HG03135 (cell line): ENCODE data around the gene GOSR1.
"Not testable (repeated sequence)": the region's sequence is repeated elsewhere in the genome, so short reads cannot be mapped to it uniquely, and the experiment has no call there.

ENCODE experiments used
- ATAC-seq: cut with Tn5 transposase; IDR thresholded peaks from one replicate; pipeline ENCODE4 v1.9.1; 2021; ENCODE audit warnings: mild to moderate bottlenecking, moderate library complexity; ENCODE audit not compliant: unreplicated experiment

GOSR1 gene

DNA sequence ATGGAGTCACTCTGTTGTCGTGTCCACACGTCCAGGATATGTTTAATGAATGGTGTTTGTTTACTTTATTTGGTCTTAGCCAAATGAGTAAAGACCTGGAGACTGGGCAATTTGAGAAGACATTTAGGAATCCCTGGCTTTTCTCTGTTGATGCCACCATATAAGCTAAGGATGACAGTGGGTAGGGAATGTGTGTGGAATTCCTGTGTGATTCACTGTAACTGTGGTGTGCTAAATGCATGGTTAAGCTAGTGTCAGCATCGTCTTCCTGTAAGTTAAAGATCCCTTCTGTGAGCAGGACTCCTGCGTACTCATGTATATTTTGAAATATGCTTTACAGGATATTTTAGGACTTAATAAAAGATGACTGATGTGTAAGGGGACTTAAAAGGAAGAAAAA lies 26.4 kb downstream of the GOSR1 start:
- no peak for ATAC-seq

DNA sequence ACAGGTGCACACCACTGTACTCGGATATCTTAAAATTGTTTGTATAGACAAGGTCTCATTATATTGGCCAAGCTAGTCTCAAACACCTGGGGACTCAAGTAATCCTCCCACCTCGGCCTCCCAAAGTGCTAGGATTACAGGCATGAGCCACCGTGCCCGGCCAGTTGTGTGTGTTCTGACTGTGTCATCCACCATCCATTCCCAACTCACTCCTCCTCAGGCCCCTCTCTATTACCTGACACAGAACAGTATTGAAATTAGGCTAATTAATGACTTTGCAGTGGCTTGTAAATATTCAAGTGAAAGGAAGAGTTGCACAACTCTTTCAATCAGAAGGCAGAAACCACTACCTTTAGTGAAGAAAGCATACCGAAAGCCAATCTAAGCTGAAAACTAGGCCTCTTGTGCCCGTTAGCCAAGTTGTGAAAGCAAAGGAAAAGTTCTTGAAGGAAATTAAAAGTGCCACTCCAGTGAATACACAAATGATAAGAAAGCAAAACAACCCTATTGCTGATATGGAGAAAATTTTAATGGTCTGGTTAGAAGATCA lies 28.7 kb downstream of the GOSR1 start:
- ATAC-seq: no peak

DNA sequence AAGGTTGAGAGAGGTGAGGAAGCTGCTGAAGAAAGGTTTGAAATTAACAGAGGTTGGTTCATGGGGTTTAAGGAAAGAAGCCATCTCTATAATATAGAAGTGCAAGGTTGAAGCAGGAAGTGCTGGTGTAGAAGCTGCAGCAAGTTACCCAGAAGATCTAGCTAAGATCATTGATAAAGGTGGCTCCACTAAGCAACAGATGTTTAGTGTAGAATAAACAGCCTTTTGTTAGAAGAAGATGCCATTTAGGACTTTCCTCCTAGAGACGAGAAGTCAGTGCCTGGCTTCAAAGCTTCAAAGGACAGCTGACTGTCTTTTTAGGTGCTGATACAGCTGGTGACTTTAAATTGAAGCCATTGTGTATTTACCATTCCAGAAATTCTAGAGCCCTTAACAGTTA lies 29.3 kb downstream of the GOSR1 start:
- no peak for ATAC-seq

DNA sequence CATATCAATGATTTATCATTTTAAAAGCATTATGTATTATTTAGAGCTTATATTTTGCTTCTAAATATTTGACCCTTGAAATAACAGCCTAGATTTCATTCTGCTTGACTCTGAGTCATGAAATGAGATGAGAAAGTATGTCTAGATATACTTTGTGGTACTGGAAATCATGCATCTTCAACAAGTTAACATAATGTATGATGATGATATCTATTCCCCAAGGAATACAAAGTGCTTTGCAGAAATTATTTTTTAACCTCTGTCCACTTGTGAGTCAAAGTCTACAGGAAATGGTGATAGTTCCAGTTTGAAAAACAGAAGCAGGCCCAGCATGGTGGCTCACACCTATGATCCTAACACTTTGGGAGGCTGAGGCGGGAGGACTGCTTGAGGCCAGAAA lies 36.1 kb downstream of the GOSR1 start:
- ATAC-seq: no peak

DNA sequence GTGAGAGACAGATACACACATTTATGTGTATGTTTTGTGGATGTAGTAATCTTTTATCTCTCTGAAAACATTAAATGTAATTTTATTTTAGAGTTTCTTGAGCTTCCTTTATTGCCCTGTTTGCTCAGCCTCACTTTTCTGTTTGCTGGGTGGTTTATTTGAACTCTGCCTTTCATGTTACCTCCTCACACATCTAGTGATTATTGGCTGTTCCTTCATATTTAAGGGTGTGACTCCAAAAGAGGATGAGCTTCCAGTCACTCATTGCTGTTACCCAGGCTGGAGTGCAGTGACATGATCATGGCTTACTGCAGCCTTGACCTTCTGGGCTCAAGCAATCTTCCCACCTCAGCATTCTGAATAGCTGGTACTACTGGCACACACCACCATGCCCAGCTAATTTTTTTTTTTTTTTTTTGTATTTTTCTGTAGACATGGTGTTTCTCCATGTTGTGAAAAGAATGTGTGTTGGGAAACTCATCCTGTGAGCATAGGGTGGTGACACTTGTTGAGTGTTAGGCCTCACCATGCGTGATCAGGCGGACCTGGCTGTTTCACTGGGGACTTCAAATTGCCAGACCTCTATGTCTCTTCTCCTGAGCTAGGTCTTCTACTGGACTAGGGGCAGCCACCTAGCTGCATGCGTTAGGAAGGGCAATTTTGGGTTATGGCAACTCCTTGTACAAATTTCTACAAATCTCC lies 37.8 kb downstream of the GOSR1 start:
- no peak for ATAC-seq

DNA sequence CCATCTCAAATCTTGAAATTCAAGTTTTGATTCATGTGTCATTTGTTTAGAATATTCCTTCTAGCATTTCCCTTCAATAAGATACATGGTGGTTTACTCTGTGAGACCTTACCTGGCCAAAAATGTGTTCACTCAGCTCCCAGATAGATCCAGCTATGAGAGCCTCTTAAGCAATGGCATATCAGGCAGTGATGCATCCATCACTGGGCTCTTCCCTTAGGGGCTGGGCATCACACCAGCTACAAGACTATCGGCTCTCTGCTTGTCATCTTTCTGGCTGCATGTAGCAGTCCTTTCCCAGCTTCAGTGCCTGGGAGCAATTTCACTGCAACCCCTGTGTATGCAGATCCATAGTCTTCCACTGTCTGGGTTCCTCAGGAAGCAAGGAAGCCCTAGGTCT lies 40.6 kb downstream of the GOSR1 start:
- ATAC-seq: no peak

DNA sequence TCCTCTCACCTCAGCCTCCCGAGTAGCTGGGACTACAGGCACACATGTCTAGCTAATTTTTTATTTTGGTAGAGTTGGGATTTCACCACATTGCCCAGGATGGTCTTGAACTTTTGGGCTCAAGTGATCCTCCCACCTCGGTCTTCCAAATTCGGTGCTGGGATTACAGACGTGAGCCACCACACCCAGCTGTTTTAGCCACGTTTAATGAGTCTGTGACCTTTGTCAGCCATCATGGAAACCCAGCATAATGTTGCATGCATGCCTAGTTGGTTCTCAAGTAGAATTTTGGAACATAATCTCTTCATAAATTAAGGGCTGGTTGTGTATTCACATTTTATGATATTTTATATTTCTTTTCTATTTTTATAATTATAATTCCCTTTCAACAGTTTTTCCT lies 42.0 kb downstream of the GOSR1 start:
- ATAC-seq: no peak

DNA sequence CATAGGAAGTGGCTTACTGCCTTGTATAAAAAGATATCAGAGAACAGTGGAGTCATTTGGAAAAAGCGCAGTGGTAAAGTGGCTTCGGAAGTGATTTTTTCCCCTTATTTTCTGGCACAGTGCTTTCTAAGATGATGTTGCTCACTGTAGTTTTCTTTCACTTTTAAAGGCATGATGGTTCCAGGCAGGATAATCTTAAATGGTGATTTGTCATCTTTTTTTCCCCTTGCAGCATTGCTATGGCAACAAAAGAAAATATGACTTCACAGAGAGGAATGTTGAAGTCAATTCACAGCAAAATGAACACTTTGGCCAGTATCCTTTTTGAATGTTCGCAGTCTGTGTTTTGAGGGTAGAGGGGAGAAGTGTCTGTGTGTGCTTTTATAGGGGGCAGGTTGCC lies 42.5 kb downstream of the GOSR1 start:
- no peak for ATAC-seq

DNA sequence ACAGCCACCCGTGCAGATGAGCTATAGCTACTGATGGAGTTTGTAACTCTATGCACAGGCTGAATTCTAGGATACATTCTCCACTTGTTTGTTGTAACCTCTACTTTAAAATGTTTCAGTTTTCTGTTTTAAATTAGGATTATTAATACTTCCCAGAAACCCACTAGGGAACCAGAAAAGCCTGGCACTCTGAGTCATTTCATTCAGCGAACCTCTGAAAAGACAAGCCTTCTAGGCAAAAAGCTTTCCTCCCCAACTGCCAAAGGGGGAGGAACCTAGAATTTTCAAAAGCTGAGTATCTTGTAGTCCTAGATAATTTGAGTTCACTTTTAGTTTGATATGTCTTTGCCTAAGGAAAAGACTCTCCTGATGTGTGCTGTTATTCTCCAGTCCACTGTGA lies 43.2 kb downstream of the GOSR1 start:
- ATAC-seq: no peak

DNA sequence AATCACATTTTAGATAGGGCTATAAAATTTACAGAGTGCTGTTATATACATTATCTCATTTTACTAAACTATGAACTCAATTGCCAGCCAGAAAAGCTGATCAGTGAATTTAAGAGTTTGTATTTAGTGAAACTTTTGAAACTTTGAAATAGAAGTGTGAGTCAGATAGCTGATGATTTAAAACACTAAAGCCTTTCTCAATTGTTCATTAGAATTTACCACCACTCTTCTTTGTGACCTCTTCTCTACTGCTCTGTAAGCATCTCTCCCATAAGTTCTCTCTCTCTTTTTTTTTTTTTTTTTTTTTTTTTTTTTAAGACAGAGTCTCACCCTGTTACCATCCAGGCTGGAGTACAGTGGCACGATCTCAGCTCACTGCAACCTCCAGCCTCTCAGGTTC lies 43.7 kb downstream of the GOSR1 start:
- no peak for ATAC-seq

DNA sequence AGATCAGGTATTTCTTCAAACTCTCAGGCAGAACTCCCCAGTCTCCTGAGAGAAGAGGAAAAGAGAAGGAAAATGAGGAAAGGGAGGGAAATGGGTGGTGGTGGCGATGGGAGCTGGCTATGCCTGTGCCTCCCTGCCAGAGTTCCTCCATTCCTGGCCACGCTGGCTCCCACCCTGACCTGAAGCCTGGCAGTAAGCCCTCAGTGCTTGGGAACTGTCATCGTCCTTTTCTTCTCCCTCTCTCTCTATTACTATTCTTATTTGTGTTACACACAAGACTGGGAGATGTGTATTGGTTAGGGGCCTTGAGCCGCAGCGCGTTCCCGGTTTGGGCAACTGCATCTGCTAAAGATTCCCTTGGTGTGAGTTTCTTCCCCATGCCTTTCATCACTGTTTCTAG lies 44.6 kb downstream of the GOSR1 start:
- ATAC-seq: no peak

DNA sequence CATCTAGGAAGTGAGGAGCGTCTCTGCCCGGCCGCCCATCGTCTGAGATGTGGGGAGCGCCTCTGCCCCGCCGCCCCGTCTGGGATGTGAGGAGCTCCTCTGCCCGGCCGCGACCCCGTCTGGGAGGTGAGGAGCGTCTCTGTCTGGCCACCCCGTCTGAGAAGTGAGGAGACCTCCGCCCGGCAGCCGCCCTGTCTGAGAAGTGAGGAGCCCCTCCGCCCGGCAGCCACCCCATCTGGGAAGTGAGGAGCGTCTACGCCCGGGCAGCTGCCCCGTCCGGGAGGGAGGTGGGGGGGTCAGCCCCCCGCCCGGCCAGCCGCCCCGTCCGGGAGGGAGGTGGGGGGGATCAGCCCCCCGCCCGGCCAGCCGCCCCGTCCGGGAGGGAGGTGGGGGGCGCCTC lies 46.0 kb downstream of the GOSR1 start:
- ATAC-seq: not testable (repeated sequence)

DNA sequence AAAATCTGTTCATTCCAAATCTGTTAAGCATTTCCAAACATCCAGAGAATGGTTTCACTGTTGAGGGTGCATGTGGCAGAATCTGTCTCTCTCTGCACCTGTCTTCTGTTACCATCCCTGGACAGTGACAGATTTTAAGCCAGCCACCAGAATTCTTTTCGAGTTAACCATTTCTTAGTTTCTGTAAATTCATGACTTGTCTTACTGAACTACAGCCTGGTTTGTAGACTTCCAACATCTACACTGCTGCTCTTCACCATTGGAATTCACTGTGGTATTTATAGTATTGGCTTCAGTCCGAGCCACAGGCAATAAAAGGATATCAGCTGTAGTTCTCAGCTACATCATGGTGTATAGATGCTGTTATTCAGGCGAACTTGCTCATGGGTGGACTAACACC lies 47.6 kb downstream of the GOSR1 start:
- no peak for ATAC-seq

DNA sequence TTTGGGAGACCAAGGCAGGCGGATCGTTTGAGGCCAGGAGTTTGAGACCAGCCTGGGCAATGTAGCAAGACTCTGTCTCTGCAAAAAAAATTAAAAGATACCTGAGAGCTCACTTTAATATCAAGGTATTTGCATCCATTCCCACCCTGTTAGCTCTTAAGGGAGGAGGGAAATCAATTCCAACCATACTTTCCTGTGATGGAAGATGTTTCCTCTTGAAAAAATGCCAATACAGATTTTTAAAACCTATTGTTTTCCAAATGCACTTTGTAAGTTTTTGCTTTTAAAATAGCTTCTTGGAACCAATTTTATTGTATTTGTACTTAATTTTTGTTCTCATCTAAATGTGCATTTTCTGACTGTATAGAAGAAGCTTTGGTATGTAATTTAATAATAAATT lies 49.2 kb downstream of the GOSR1 start:
- no peak for ATAC-seq

DNA sequence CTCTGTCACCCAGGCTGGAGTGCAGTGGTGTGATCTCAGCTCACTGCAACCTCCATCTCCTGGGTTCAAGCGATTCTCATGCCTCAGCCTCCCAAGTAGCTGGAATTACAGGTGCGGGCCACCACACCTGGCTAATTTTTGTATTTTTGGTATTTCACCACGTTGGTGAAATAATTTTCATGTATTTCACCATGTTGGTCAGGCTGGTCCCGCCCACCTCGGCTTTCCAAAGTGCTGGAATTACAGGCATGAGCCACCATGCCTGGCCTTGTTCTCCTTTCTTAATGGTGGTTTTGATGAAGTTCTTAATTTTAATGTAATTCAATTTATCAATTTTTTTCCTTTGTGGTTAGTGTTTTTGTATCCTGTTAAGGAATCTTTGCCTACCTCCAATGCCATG lies 51.5 kb downstream of the GOSR1 start:
- not testable (repeated sequence) for ATAC-seq

DNA sequence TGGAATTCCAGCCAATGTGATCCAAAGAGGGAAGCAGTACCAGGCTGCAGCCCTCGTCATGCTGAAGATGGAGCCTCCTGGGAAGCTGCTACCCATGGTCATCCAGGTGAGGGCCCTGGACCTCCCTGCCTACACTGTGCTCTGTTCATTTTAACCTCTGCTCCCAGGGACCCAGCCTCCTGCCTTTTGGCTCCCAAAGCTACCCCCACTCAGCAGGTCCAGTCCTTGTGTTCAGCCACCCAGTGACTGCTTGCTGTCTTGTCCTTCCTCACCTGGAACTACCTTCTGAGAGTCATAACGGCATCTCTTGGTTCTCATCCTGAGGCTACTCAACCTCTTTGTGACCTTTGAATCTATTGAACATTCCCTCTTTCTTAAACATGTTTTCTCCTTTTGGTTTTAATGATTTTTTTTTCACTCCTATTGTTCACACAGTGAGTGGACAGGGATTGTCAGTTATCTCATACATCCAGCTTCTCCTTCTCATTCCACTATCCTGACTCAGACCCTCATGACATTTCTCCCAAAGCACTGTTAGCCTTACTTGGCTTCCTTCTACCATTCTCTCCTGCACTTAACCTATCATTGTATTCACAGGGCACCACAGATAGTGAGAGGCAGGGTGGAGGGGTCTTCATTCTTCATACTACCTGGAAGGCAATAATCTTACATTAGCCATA lies 53.3 kb downstream of the GOSR1 start:
- ATAC-seq: no peak

DNA sequence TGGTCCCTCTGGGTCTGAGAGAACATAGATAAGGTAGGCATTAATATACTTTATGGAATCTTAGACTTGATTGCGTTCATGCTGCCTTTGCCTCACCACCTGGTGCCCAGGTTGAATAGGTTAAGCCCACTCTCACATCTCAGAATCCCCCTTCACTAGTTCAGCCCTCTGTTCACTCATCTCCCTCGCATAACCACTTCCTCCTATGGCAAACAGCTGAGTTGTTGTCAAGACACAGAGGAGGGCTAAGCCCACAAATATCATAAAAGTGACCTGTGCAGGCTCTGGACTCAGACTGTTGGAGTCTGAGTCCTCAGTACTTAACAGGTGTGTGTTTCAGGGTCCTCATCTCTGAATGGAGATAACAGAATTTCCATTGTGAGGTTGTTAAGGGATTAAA lies 55.7 kb downstream of the GOSR1 start:
- no peak for ATAC-seq

DNA sequence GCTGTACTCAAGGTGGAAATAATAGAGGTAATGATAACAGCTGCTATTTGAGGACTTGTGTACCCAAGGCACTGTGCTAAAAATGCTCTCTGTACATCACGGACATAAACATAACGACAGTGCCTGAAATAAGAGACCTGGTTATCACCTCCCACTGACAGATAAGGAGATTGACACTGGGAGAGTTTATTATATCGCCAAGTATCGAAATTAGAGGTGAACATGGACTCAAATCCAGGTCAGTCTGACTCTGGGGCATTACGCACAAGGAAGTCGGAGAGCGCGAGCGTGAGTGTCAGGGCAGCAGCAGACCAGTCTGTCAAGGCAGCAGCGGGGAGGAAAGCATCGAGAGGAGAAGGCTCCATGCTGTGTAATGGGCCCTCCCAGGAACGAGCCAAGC lies 57.1 kb downstream of the GOSR1 start:
- ATAC-seq: no peak

DNA sequence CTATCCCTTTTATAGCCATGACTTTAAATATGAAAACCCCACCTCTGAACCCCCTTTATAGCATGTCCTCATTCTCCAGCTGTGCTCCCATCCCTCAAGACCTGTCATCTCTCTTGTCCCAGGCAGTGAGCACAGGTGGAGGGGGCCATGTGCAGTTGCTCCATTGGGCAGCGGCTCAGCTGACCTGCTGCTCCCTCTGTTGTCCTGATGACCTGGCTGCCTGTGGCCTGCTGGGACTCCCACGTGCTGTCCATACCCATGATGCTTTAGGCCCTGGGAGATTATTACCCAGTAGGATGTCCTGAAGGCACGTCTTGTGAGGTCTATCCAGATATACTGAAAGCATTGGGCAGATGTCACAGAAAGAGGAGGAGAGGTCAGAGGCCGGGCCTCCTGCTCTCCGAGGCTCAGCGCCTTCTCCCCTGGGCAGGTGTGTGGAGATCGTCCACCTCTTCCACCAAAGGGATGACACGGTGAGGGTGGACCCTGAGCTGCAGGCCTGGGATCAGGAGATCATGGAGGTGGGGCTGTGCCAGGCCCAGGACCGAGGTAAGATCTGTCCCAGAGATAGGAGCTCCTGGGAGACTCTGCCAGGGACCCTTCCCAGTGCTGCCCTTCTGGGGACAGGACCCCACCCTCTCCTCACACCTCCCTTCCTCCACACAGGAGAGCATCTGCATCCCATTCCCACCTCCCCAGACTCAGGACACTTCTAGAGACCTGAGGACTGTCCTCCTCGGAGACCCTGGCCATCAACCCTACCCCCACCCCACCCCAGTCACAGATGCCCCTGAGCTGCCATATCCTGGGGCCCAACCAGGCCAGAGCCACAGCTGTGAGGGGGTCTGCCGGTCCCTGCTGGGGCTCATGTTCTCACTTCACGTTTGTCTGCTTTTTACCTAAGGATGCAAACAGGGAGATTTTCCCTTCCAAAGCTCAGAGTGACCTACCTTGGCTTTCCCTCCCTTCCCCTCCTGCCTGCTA lies 58.0 kb downstream of the GOSR1 start:
- no peak for ATAC-seq

DNA sequence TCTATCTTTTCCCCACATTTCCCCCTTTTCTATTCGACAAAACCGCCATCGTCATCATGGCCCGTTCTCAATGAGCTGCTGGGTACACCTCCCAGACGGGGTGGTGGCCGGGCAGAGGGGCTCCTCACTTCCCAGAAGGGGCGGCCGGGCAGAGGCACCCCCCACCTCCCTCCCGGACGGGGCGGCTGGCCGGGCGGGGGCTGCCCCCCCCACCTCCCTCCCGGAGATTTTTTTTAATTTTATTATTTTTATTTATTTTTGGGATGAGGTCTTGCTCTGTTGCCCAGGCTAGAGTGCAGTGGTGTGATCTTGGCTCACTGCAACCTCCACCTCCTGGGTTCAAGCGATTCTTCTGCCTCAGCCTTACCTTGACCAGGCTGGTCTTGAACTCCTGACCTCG lies 59.6 kb downstream of the GOSR1 start:
- ATAC-seq: not testable (repeated sequence)

DNA sequence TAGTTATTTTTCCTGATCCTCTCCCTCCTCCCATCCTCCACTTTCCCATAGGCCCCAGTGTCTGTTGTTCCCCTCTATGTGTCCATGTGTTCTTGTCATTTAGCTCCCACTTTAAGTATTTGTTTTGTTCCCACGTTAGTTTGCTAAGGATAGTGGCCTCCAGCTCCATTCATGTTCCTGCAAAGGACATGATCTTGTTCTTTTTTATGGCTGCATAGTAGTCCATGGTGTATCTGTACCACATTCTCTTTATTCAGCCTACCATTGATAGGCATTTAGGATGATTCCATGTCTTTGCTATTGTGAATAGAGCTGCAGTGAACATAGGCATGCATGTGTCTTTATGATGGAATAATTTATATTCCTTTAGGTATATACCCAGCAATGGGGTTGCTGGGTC lies 60.5 kb downstream of the GOSR1 start:
- not testable (repeated sequence) for ATAC-seq
